H1 (cell line): ENCODE measurements around the gene DYNLT1. TPM values are rescaled to one million over a fixed set of nuclear protein-coding genes. Genes with fewer than 3 reads are reported as not detected.

ENCODE experiments used
- CHD7 ChIP-seq: fragments of 300-600 bp; sonication (generic); IDR thresholded peaks from 2 replicates; pipeline ENCODE4 v1.7.1; 2012; ENCODE audit warnings: low read length, moderate library complexity, mild to moderate bottlenecking, inconsistent platforms; ENCODE audit not compliant: insufficient replicate concordance
- RAD21 ChIP-seq, 2 experiments: IDR thresholded peaks in 1 of 2; conservative IDR thresholded peaks in 1 of 2; 2 replicates each; pipeline ENCODE4 v1.6.1; 2011; ENCODE audit warnings: low read depth in 2 of 2, low read length in 2 of 2, improper control_type of control experiment in 1 of 2, inconsistent platforms in 1 of 2, mild to moderate bottlenecking in 1 of 2, moderate library complexity in 1 of 2
- TCF12 ChIP-seq: IDR thresholded peaks from 2 replicates; pipeline ENCODE4 v1.6.1; 2011; ENCODE audit warnings: low read depth, mild to moderate bottlenecking, low read length
- USF2 ChIP-seq: IDR thresholded peaks from 2 replicates; pipeline ENCODE4 v1.6.1; 2011; ENCODE audit warnings: low read length, improper control_type of control experiment
- polyA plus RNA-seq, 7 experiments: library from polyadenylated mRNA; depleted of rRNA in 3 of 7; stranded (reverse) in 5 of 7; unstranded in 2 of 7; fragments of >200 nt in 5 of 7; fragments of 200-250 nt in 2 of 7; gene quantifications; 1 replicate in 5 of 7; 2 replicates in 1 of 7; 4 replicates in 1 of 7; pipeline versions ENCODE4 v1.2.1 to v1.2.3, GENCODE V29; 2011 to 2013; ENCODE audit warnings: missing spikeins in 2 of 7, mixed read lengths in 2 of 7
- total RNA-seq: library from RNA; stranded (reverse); fragmentation: NEBNext Ultra II Directional; extraction: Animal tissue kit (Norgen Biotek cat#: 25700); gene quantifications from 2 replicates; pipeline ENCODE4 v1.2.1, GENCODE V29; 2021

Gene DYNLT1
- total and polyA plus RNA-seq, 2 of the 8 experiments (the other 6 are each of a cell fraction or from before 2014, with no cell fraction given) = 119 to 245 TPM

GRCh38 chr6:158687506-158687905, 43.0 kb upstream of the DYNLT1 start (continued):
- TF ChIP-seq CHD7 (no peak), TCF12 (no peak), RAD21 (IDR thresholded peaks at IDR 0.05 in 1 of 2, conservative IDR thresholded peaks at IDR 0.05 in 1 of 2; ENCODE audit: low read depth in 2 of 2, low read length in 2 of 2) (no peak), USF2 (no peak)
